Measurements from ENCODE around the gene ENO2. TPM values are rescaled to one million over a fixed set of nuclear protein-coding genes. Genes with fewer than 3 reads are reported as not detected.

ENO2 gene
- total RNA-seq, 1 experiment from 2014 or later = 33.5 TPM

DNA sequence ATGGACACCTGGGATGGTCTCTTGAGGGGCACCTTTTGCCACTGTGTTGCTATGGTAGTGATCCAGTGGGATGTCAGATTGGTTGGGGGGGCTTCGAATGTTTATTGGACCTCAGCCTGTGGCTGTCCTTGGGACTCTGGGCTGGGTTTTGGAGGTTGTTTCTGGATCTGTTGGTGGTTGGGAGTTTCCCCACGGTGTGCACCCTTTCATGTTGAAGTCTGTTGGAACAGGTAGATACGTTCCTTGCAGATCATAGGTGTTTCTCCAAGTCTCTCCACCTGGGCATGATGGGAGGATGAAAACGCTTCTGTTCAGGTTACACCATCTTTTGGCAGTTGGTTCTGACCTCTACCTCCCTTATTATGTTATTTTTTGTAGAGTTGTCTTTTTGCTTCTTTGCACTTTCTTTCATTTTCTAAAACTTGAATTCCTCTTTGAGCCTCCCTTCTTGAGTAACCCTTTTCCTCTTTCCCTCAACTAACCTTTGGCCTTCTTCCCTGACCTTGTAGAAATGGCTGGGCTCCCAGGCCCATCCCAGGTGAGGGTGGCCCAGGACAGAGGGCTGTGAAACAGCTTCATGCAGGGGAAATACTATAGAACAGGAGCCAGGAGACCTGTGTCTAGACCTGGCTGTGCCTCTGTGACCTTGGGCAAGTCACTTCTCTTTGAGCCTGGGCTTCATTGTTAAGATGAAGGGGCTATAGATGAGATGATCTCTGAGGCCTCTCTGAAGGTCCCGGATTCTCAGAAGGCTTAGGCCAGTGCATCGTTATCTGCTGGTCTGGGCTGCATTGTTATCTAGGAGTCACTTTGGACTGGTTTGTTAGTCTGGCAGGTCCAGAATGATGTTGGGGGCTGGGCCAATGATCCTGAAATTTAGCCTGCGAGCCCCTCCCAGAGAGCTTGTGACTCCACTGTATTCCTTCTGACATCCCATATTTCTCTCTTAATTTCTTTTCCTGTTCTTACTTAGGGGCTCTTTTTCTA, 15.4 kb downstream of the ENO2 start:
- no peaks in the 10 kb centered on the region for H3K27me3 ChIP-seq (ENCODE audit: control insufficient read depth, insufficient read depth, low read length)
- no TSS peak for BruUV-seq (replicated peaks)
- peak overlapping the region; percentile 95 for H3K27ac ChIP-seq (ENCODE audit: low read length)
- POLR2A ChIA-PET = interaction anchor here (0.5 kb wide), 1 partner anchor 59 kb away, joined by 3 read pairs; no protein-coding TSS in a partner anchor
- peaks cover 49% of the 10 kb centered on the region for H3K4me1 ChIP-seq (ENCODE audit: control insufficient read depth, insufficient read depth, low read length)
- no peaks in the 10 kb centered on the region for H3K9me3 ChIP-seq (ENCODE audit: control insufficient read depth, insufficient read depth, low read depth, low read length)
- TF ChIP-seq, protein P1, sequence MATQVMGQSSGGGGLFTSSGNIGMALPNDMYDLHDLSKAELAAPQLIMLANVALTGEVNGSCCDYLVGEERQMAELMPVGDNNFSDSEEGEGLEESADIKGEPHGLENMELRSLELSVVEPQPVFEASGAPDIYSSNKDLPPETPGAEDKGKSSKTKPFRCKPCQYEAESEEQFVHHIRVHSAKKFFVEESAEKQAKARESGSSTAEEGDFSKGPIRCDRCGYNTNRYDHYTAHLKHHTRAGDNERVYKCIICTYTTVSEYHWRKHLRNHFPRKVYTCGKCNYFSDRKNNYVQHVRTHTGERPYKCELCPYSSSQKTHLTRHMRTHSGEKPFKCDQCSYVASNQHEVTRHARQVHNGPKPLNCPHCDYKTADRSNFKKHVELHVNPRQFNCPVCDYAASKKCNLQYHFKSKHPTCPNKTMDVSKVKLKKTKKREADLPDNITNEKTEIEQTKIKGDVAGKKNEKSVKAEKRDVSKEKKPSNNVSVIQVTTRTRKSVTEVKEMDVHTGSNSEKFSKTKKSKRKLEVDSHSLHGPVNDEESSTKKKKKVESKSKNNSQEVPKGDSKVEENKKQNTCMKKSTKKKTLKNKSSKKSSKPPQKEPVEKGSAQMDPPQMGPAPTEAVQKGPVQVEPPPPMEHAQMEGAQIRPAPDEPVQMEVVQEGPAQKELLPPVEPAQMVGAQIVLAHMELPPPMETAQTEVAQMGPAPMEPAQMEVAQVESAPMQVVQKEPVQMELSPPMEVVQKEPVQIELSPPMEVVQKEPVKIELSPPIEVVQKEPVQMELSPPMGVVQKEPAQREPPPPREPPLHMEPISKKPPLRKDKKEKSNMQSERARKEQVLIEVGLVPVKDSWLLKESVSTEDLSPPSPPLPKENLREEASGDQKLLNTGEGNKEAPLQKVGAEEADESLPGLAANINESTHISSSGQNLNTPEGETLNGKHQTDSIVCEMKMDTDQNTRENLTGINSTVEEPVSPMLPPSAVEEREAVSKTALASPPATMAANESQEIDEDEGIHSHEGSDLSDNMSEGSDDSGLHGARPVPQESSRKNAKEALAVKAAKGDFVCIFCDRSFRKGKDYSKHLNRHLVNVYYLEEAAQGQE (IDR thresholded peaks at IDR 0.05; ENCODE audit: insufficient read depth in 1 of 2, low read depth in 2 of 2, low read length in 1 of 2) = no peak
- no peak for TF ChIP-seq POLR2AphosphoS5 (IDR thresholded peaks at IDR 0.05; ENCODE audit: low read depth, low read length)
- no peak for TF ChIP-seq TCF7L2 (IDR thresholded peaks at IDR 0.05; ENCODE audit: low read depth, low read length)
- TF ChIP-seq, protein P2, sequence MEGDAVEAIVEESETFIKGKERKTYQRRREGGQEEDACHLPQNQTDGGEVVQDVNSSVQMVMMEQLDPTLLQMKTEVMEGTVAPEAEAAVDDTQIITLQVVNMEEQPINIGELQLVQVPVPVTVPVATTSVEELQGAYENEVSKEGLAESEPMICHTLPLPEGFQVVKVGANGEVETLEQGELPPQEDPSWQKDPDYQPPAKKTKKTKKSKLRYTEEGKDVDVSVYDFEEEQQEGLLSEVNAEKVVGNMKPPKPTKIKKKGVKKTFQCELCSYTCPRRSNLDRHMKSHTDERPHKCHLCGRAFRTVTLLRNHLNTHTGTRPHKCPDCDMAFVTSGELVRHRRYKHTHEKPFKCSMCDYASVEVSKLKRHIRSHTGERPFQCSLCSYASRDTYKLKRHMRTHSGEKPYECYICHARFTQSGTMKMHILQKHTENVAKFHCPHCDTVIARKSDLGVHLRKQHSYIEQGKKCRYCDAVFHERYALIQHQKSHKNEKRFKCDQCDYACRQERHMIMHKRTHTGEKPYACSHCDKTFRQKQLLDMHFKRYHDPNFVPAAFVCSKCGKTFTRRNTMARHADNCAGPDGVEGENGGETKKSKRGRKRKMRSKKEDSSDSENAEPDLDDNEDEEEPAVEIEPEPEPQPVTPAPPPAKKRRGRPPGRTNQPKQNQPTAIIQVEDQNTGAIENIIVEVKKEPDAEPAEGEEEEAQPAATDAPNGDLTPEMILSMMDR (IDR thresholded peaks at IDR 0.05) = no peak
- no peak for TF ChIP-seq SIN3A (IDR thresholded peaks at IDR 0.05; ENCODE audit: borderline replicate concordance, insufficient read depth, low read depth, low read length)
- ATAC-seq (no peak), DNase-seq (ENCODE audit: low read depth, low spot score) (no peak)
- in situ Hi-C loops (cut with HindIII; ENCODE audit: low pct_unique_long_range_greater_than_20kb, low sequenced_read_pairs) = no loop called here
- CTCF ChIA-PET = interaction anchor here (0.6 kb wide), 1 partner anchor 59 kb away, joined by 4 read pairs; no protein-coding TSS in a partner anchor
- intact Hi-C loops (cut with micrococcal nuclease; ENCODE audit: unreplicated experiment) = no loop called here
- peaks cover 3% of the 10 kb centered on the region for H3K36me3 ChIP-seq (ENCODE audit: control insufficient read depth, insufficient read depth, low read length)
- H3K4me3 ChIP-seq (ENCODE audit: low read depth in 2 of 2, low read length in 2 of 2) = peak overlapping the region; percentile 73 to 83

DNA sequence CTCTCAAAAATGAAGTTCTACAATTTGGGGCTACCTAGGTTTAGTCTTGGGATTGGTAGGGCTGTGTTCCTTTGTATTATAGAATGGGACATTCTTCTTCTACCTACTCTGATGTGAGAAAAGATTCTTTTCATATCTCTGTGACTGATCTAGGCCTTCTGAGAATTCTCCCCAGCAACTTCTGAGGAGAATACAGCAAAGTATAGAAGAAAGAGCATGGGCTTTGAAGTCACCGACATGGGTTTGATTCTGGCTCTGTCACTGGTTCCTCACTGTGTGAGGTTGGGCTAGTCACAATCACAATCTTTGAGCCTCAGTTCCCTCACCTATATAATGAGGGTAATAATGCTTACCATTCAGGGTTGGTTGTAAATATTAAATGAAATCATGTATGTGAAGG, 18.4 kb downstream of the ENO2 start:
- peak overlapping the region; percentile 44; the same call in 1 of the 2 replicates for H3K27ac ChIP-seq (ENCODE audit: low read length)
- intact Hi-C loops (cut with micrococcal nuclease; ENCODE audit: unreplicated experiment) = no loop called here
- CTCF ChIA-PET = no interaction called here

More for the DNA sequence above, 18.4 kb downstream of the ENO2 start:
- in situ Hi-C loops (cut with HindIII; ENCODE audit: low pct_unique_long_range_greater_than_20kb, low sequenced_read_pairs) = no loop called here
- Histone ChIP-seq H3K4me1 (ENCODE audit: control insufficient read depth, insufficient read depth, low read length) (peaks cover 31% of the 10 kb centered on the region), H3K36me3 (ENCODE audit: control insufficient read depth, insufficient read depth, low read length) (peaks cover 3% of the 10 kb centered on the region), H3K9me3 (ENCODE audit: control insufficient read depth, insufficient read depth, low read depth, low read length) (no peaks in the 10 kb centered on the region), H3K27me3 (ENCODE audit: control insufficient read depth, insufficient read depth, low read length) (no peaks in the 10 kb centered on the region), H3K4me3 (ENCODE audit: low read depth in 2 of 2, low read length in 2 of 2) (no peak overlapping the region)
- no peak for TF ChIP-seq POLR2AphosphoS5 (IDR thresholded peaks at IDR 0.05; ENCODE audit: low read depth, low read length)
- TF ChIP-seq TCF7L2 (IDR thresholded peaks at IDR 0.05; ENCODE audit: low read depth, low read length) = peak; percentile 74; the same call in 1 of the 2 replicates
- TF ChIP-seq SIN3A (IDR thresholded peaks at IDR 0.05; ENCODE audit: borderline replicate concordance, insufficient read depth, low read depth, low read length) = no peak
- TSS peak; percentile 26 for BruUV-seq (replicated peaks)
- no peak for DNase-seq (ENCODE audit: low read depth, low spot score)
- ATAC-seq = no peak
- POLR2A ChIA-PET = no interaction called here
